SIG-M5 (cell line): ENCODE measurements around the gene RPS6KA4.

Source experiments
- DNase-seq: peaks from one replicate; lab custom pipeline; 2025; lab: John Stamatoyannopoulos, UW

Gene RPS6KA4

GRCh38 chr11:64348383-64349024 lies 10.5 kb upstream of the RPS6KA4 start:
- DNase-seq: no peak

GRCh38 chr11:64349025-64349387 lies 10.0 kb upstream of the RPS6KA4 start:
- no peak for DNase-seq

GRCh38 chr11:64349404-64349803 lies 9.6 kb upstream of the RPS6KA4 start:
- DNase-seq: no peak

GRCh38 chr11:64351136-64351631 lies 7.8 kb upstream of the RPS6KA4 start:
- no peak for DNase-seq

- DNase-seq: no peak
Observed at GRCh38 chr11:64352099-64352994, 6.6 kb upstream of the RPS6KA4 start.

GRCh38 chr11:64352995-64353714 lies 5.8 kb upstream of the RPS6KA4 start:
- no peak for DNase-seq

GRCh38 chr11:64353715-64354506 lies 5.1 kb upstream of the RPS6KA4 start:
- DNase-seq: no peak

GRCh38 chr11:64355078-64355940 lies 3.7 kb upstream of the RPS6KA4 start:
- DNase-seq: peak; percentile 12

GRCh38 chr11:64356498-64357411 lies 2.2 kb upstream of the RPS6KA4 start:
- DNase-seq: no peak

- no peak for DNase-seq
Observed at GRCh38 chr11:64357446-64357845, 1.5 kb upstream of the RPS6KA4 start.

- DNase-seq: no peak
Observed at GRCh38 chr11:64357904-64358535, 942 bp upstream of the RPS6KA4 start.

GRCh38 chr11:64358536-64358906 lies 441 bp upstream of the RPS6KA4 start:
- no peak for DNase-seq

GRCh38 chr11:64359712-64360445 lies 917 bp downstream of the RPS6KA4 start:
- no peak for DNase-seq

GRCh38 chr11:64360448-64360921 lies 1.5 kb downstream of the RPS6KA4 start:
- DNase-seq: no peak

GRCh38 chr11:64361659-64362058 lies 2.7 kb downstream of the RPS6KA4 start:
- no peak for DNase-seq

- DNase-seq: no peak
Observed at GRCh38 chr11:64362339-64362738, 3.4 kb downstream of the RPS6KA4 start.

- DNase-seq: no peak
Observed at GRCh38 chr11:64364435-64364834, 5.5 kb downstream of the RPS6KA4 start.

GRCh38 chr11:64364911-64365310 lies 5.9 kb downstream of the RPS6KA4 start:
- no peak for DNase-seq
